Smooth muscle cell (in vitro differentiated cells): ENCODE results near the gene CDCA4. TPM values are rescaled to one million over a fixed set of nuclear protein-coding genes. Genes with fewer than 3 reads are reported as not detected.

Source experiments
- DNase-seq: peaks from one replicate; lab custom pipeline; 2025; ENCODE audit not compliant: unreplicated experiment; lab: John Stamatoyannopoulos, UW
- H2AFZ ChIP-seq: fragments of 200-600 bp; sonication (generic); 2 replicates; pipeline ENCODE4 v1.6.0; 2016; ENCODE audit warnings: antibody characterized with exemption, low read depth, mild to moderate bottlenecking
- H3F3A ChIP-seq: fragments of 200-600 bp; sonication (generic); 2 replicates; pipeline ENCODE4 v1.6.0; 2017; ENCODE audit warnings: antibody characterized with exemption, low read depth
- H3K27ac ChIP-seq: fragments of 200-600 bp; sonication (generic); 2 replicates; pipeline ENCODE4 v1.5.1; 2016; ENCODE audit warnings: low read depth, mild to moderate bottlenecking
- H3K27me3 ChIP-seq: fragments of 200-600 bp; sonication (generic); 2 replicates; pipeline ENCODE4 v1.6.1; 2016; ENCODE audit warnings: low read depth, mild to moderate bottlenecking
- H3K36me3 ChIP-seq: fragments of 200-600 bp; sonication (generic); 2 replicates; pipeline ENCODE4 v1.5.1; 2016; ENCODE audit warnings: low read depth
- H3K4me1 ChIP-seq: fragments of 200-600 bp; sonication (generic); 2 replicates; pipeline ENCODE4 v1.5.1; 2016; ENCODE audit warnings: low read depth
- H3K4me2 ChIP-seq: fragments of 200-600 bp; sonication (generic); 2 replicates; pipeline ENCODE4 v1.6.0; 2016; ENCODE audit warnings: mild to moderate bottlenecking
- H3K4me3 ChIP-seq: fragments of 200-600 bp; sonication (generic); 2 replicates; pipeline ENCODE4 v1.5.1; 2016; ENCODE audit warnings: mild to moderate bottlenecking
- H3K79me2 ChIP-seq: fragments of 200-600 bp; sonication (generic); 2 replicates; pipeline ENCODE4 v1.6.0; 2016; ENCODE audit warnings: low read depth, mild to moderate bottlenecking
- H3K9ac ChIP-seq: fragments of 200-600 bp; sonication (generic); 2 replicates; pipeline ENCODE4 v1.6.0; 2016; ENCODE audit warnings: low read depth
- H3K9me3 ChIP-seq: fragments of 200-600 bp; sonication (generic); replicated peaks from 2 replicates; pipeline ENCODE4 v1.5.1; 2016; ENCODE audit warnings: low read depth
- H4K20me1 ChIP-seq: fragments of 200-600 bp; sonication (generic); 2 replicates; pipeline ENCODE4 v1.6.0; 2016; ENCODE audit warnings: low read depth
- CTCF ChIP-seq: fragments of 200-600 bp; sonication (generic); IDR thresholded peaks from 2 replicates; pipeline ENCODE4 v1.5.1; 2017; ENCODE audit warnings: borderline replicate concordance, mild to moderate bottlenecking, antibody characterized with exemption; ENCODE audit not compliant: insufficient read depth, poor library complexity, severe bottlenecking
- whole genome bisulfite sequencing: methylation state at CpG from one replicate; pipeline ENCODE4 v1.1.7; 2016; ENCODE audit warnings: low lambda C conversion rate; 5-methylcytosine and 5-hydroxymethylcytosine counted together
- polyA plus RNA-seq: library from polyadenylated mRNA; unstranded; fragments of >200 nt; fragmentation: Nextera tagmentation; extraction: Ambion mirVana; gene quantifications from 2 replicates; pipeline ENCODE4 v1.2.1, GENCODE V29; 2016
- total RNA-seq: library from RNA; depleted of rRNA; stranded (reverse); fragments of >200 nt; gene quantifications from 2 replicates; pipeline ENCODE4 v1.2.3, GENCODE V29; 2014

Gene CDCA4
- total and polyA plus RNA-seq, 2 experiments from 2014 or later = 15.1 to 23.5 TPM

- H3K4me1 ChIP-seq = no peaks in the 10 kb centered on the region
- no peaks in the 10 kb centered on the region for H3K27me3 ChIP-seq
- no peaks in the 10 kb centered on the region for H3K9me3 ChIP-seq
- H3F3A ChIP-seq = no peaks in the 10 kb centered on the region
- H3K4me2 ChIP-seq = no peak overlapping the region
- TF ChIP-seq CTCF = no peak
- 90% methylated on average over 3 of the region's 3 CpGs for WGBS
- H3K4me3 ChIP-seq = no peak overlapping the region
- no peak overlapping the region for H3K27ac ChIP-seq
- H3K79me2 ChIP-seq = no peaks in the 10 kb centered on the region
- no peak for DNase-seq
- H3K9ac ChIP-seq = no peak overlapping the region
- H3K36me3 ChIP-seq = peaks cover 5% of the 10 kb centered on the region
- no peak overlapping the region for H2AFZ ChIP-seq
- H4K20me1 ChIP-seq = no peaks in the 10 kb centered on the region
These were observed 21.5 kb downstream of the CDCA4 start for GRCh38 chr14:104999361-104999760.

- no peak overlapping the region for H3K9ac ChIP-seq
- no peak for DNase-seq
- H2AFZ ChIP-seq = no peak overlapping the region
- no peaks in the 10 kb centered on the region for H3K4me1 ChIP-seq
- no peaks in the 10 kb centered on the region for H3K27me3 ChIP-seq
- no peak overlapping the region for H3K4me3 ChIP-seq
- 98% methylated on average over 5 of the region's 5 CpGs for WGBS
- TF ChIP-seq CTCF = no peak
- no peaks in the 10 kb centered on the region for H3F3A ChIP-seq
- H3K4me2 ChIP-seq = no peak overlapping the region
- no peaks in the 10 kb centered on the region for H4K20me1 ChIP-seq
- peaks cover 5% of the 10 kb centered on the region for H3K36me3 ChIP-seq
- no peak overlapping the region for H3K27ac ChIP-seq
- no peaks in the 10 kb centered on the region for H3K9me3 ChIP-seq
- no peaks in the 10 kb centered on the region for H3K79me2 ChIP-seq
These were observed 22.1 kb downstream of the CDCA4 start for GRCh38 chr14:104998801-104999200.

- no peak overlapping the region for H3K4me3 ChIP-seq
- no peaks in the 10 kb centered on the region for H3F3A ChIP-seq
- no peaks in the 10 kb centered on the region for H3K4me1 ChIP-seq
- H3K27me3 ChIP-seq = no peaks in the 10 kb centered on the region
- H2AFZ ChIP-seq = no peak overlapping the region
- TF ChIP-seq CTCF = no peak
- no peak overlapping the region for H3K4me2 ChIP-seq
- no peaks in the 10 kb centered on the region for H3K9me3 ChIP-seq
- H3K9ac ChIP-seq = no peak overlapping the region
- H3K27ac ChIP-seq = no peak overlapping the region
- no peaks in the 10 kb centered on the region for H3K79me2 ChIP-seq
- DNase-seq = no peak
- peaks cover 5% of the 10 kb centered on the region for H3K36me3 ChIP-seq
- H4K20me1 ChIP-seq = no peaks in the 10 kb centered on the region
- 94% methylated on average over 13 of the region's 13 CpGs for WGBS
These were observed 24.4 kb downstream of the CDCA4 start for GRCh38 chr14:104996483-104996882.

- Histone ChIP-seq H3K4me2 (no peak overlapping the region), H4K20me1 (no peaks in the 10 kb centered on the region), H3K9me3 (no peaks in the 10 kb centered on the region), H3K4me1 (no peaks in the 10 kb centered on the region), H3K27me3 (no peaks in the 10 kb centered on the region), H2AFZ (no peak overlapping the region), H3K79me2 (no peaks in the 10 kb centered on the region), H3K27ac (no peak overlapping the region), H3F3A (no peaks in the 10 kb centered on the region), H3K9ac (no peak overlapping the region), H3K36me3 (peaks cover 5% of the 10 kb centered on the region), H3K4me3 (no peak overlapping the region)
- WGBS = 96% methylated on average over 5 of the region's 5 CpGs
- TF ChIP-seq CTCF = no peak
- DNase-seq = no peak
These were observed 24.9 kb downstream of the CDCA4 start for GRCh38 chr14:104996032-104996431.
